Islet precursor cell (in vitro differentiated cells): ENCODE data around the gene FAM3B.
A peak's percentile ranks its signal among the peaks of the same experiment; 100 is the strongest.
"Not testable (repeated sequence)": the region's sequence is repeated elsewhere in the genome, so short reads cannot be mapped to it uniquely, and the experiment has no call there.

Source experiments
- DNase-seq: peaks from one replicate; pipeline ENCODE4 v3.0.0-alpha.2; 2018

Gene FAM3B

GRCh38 chr21:41357546-41357945 is 40.9 kb downstream of the FAM3B start:
- DNase-seq: peak; percentile 34

DNA sequence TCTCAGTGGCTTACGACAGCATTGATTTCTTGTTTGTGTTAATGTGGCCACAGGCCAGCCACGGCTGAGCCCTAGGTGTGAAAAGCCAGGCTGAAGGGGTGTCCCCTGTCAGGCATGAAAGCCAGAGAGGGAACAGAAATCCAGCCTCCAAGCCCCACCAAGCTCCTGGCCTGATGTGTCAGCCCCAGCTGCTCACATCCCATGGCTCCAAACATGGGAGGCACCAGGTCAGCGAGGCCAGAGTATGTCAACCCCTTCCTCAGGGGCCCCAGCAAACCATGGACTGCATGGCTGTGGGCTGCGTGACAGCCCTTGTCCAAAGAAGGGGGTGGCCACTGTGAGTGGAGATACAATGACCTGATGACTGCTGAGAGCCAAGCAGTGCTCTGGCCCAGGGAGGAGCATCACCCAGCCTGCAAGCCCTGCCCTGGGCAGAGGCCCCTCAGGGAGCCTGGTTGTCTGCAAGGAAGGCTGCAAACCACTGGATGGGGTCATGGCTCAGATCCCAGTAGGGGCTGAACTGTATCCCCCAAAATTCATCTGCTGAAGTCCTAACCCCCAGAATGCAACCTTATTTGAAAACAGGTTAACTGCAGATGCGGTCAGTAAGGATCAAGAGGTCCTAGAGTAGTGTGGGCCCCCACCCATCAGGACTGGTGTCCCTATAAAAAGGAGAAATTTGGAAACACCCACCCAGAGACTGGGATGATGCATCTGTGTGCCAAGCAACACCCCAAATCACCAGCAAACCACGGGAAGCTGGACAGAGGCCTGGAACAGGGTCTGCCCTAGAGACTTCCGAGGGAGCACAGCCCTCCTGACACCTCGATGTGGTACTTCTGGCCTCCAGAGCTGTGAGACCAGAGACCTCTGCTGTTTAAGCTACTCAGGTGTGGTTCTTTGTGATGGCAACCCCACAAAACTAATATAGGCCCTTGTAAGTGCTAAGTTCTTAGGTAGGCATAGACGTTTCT is 41.9 kb downstream of the FAM3B start:
- DNase-seq: peak; percentile 32

- peak; percentile 49 for DNase-seq
Measured at GRCh38 chr21:41359286-41359685, 42.7 kb downstream of the FAM3B start.

DNA sequence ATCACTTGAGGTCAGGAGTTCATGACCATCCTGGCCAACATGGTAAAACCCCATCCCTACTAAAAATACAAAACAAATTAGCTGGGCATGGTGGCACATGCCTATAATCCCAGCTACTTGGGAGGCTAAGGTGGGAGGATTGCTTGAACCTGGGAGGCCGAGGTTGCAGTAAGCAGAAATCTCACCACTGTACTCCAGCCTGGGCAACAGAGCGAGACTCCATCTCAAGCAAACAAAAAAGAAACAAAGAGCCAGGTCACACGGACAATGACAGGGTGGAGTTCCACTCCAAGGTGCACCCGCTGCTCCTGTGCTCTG is 43.1 kb downstream of the FAM3B start:
- DNase-seq: not testable (repeated sequence)

DNA sequence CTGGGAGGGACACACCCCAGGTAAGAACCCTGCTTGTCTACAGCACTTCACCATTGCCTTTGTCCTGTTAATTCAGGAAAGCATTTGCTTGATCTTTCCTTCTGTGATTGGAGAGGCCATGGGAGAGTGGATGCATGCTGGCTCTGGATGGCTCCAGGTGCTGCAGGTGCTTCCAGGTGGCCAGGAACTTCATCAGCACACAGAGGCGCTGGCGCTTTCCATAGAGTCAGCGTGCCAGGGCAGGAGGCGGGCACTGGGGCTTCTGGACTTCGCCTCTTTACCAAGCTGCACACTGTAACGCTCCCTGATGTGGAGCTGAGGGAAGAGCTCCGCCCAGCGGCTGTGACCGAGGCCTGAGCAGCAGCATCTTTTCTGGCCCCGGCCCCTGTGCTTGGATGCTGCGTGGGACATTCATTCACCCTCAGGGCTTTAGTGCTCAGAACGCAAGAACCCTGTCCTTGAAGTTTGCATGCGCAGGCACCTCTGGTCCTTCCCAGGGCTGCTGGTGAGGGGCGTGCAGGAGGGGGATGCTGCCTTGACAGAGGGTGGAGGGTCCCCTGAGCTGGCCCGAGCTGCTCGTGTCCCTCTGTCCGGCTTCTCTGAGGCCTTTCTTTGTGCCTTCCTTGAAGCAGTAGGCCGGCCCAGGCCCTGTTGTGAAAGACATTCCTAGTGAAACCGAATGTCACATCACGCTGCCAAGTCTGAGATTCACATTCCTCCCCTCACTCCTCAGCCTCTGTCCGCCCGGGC is 43.6 kb downstream of the FAM3B start:
- DNase-seq: peak; percentile 64

DNA sequence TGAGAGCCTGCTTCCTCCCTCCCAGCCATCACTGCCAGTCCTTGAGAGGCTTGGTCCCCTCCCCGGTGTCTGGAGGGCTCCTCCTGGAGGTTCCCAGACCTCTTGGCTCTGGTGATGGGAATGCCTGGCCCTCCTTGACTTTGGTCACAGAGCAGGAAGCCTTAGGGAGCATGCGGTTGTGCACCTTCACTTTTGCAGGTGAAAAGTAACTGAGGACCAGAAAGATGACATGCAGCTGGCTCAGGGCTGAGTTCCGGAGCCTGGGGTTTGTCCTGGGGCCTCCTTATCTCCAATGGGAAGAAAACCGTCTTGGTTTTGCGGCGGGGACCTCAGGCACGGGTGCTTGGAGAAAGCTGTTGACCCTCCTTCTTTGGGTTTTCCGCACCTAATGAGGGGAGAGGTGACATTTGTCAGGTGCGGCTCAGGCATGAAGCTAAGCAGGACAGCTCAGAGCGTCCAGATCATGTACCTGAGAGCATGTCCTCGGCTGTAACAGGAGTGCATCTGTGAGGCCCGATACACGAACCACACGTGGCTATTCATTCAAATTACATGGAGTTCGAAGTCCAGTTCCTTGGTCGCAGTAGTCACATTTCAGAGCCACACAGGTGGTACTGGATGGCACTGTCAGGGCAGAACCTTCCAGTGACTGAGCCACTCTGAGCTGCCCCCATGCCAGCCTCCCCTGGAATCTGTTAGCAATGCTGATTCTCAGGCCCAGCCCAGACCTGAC is 44.6 kb downstream of the FAM3B start:
- DNase-seq: peak; percentile 44

DNA sequence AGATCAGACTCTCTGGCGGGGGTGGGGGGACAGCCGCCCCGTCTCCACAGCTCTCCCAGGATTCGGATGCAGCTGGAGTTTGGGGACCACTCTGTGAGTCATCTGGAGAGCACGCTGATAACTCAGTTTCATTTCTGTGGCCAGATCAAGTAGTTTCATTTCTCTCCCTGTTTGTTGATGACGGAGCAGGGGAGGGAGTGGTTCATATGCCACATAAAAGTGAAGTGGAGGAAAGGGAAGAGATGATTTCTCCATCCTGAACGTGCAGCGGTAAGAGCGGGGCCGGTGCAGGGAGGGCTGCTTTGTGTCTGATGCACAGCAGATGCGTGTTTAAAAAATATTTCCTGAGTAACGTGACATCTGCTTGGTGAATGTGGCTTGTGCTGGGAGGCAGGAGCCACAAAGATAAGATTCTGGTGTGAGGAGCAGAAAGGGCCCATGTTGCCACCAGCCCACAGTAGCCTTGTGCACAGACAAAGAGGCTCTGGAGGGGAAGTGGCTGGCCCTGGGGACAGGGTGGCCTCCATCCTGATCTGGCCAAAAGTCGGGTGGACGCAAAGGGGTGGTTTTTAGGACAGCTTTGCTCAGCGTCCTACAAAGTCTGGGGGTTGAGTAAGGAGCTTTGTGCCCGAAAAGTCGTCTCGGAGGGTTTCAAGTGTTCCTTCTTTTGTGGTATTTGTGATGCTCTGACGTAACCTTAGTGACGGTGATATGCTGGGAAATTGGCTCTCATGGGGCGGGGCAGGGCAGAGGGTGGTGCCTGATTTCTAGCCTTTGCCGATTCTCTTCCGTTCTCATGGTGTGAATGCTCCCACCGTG is 45.4 kb downstream of the FAM3B start, which contains the start of gene MX2:
TSS of gene MX2 (plus strand) at position 242 of the 819 bp plus-strand sequence. CDS start 14,880 bp downstream, outside the sequence.
- DNase-seq: peak; percentile 37

DNA sequence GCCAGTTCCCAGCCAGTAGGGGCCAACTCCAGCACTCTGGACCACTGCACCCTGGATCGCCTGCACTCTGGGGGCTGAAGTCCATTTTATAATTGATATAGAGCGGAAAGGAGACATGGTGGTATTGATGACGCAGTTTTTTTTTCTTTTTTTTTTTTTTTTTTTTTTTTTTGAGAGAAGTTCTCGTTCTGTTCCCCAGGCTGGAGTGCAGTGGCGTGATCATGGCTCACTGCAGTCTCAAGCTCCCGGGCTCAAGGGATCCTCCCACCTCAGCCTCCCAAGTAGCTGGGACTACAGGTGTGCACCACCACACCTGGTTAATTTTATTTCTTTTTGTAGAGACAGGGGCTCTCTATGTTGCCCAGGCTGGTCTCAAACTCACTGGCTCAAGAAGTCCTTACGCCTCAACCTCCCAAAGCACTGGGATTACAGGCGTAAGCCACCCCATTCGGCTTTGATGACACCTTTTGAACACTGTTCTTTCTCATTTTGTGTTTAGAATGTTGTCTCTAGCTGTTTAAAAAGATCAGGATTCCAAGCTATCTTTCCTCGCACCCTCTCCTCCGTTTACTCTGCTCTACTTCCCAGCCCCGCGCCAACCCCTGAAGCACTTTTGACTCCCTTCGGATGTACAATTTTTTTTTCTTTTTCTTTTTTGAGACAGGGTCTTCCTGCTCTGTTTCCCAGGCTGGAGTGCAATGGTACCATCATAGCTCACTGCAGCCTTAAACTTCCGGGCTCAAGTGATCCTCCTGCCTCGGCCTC is 46.2 kb downstream of the FAM3B start:
- no peak for DNase-seq

DNA sequence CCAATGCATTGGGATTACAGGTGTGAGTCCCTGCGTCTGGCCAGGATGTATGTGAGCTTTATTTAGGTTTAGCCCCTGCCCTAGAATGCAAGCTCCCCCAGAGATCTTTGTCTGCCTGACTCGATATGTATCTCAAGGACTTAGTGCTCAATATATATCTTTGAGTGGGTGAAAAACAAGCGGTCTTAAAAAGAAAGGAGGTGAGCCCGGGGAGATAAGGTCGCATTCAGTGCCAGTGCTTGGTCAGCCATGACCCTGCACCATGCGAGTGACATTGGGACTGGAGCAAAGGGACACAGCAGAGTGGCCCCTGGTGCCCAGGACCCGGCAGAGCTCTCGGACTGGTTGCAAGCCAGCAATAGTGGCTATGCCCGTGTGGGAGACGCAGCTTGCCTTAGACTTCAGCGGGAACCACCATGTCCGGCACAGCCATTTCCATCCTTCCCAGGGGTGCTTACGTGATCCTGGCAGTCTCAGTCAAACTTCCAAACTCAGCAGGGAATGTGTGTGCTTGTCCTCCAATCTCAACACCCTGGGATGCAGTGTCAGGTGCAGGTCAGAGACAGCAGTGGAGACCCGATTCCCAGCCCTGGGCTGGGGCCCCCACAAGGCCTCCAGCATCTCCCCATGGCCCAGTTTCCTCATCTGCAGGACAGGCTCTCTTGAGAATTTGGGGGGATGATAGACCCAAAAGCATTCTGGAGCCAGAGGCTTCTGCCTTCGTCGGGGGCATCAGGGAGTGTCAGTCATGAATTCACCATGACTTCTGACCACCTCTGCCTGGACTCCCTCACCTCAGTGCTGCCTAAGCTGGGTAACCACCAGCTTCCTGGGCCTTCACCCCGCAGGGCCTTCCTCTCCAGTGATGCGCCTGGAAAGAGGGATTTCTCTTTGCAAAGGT is 47.0 kb downstream of the FAM3B start:
- DNase-seq: peak; percentile 37

DNA sequence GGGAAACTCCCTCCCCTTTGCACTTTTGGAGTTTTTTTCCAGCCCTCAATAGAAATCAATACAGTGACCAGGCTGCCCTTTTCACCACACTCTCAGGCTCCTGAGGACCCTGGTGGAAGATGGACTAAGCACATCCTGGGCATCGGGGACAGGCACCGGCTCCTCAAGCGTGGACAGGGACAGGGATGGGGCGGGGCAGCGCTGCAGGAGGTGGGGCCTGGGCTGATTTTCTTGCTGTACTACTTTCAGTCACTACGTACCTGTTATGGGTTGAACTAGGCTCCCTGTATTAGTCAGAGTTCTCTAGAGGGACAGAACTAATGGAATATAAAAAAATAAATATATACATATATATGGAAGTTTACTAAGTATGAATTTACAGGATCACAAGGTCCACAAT is 47.7 kb downstream of the FAM3B start:
- DNase-seq: peak; percentile 45

GRCh38 chr21:41365377-41366107 is 48.9 kb downstream of the FAM3B start:
- DNase-seq: peak; percentile 5

- peak; percentile 75 for DNase-seq
Measured at GRCh38 chr21:41366522-41367151, 50.0 kb downstream of the FAM3B start.

- peak; percentile 7 for DNase-seq
Measured at GRCh38 chr21:41367301-41367944, 50.8 kb downstream of the FAM3B start.

DNA sequence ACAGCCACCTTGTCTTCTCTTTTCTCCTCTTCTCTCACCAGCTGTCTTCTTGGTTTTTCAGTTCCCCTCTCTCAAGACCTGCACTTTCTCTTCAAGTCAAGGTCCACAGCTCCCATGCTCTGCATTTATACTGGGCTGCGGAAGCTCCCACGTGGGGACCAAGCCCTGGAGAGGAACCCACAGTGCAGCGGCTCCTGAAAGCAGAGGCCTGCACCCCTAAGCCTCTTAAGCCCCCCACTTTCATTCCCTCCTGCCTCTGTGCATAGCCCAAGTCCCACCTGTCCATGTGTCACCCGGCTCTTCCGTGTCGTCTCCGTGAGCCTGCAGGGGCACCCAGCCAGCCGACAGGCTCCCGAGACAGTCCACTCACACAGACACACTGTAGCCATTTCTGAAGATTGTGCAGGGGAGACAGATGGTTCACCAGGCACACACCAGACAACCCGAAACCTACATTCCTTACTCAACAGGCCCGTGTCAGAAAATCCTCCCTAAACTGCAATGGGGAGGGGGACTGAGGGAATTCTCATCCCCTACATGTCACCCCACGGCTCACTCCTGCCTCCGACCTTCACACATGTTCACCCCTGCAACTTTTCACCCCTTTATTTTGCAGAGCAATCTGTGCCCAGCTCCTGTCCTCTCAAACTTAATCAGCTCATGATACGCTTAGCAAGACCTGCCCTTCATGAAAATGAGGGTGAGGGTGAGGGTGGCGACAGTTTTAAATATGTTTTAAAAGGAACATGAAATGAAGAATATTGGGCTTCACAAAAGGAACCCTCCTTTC is 51.5 kb downstream of the FAM3B start:
- DNase-seq: peak; percentile 35

- DNase-seq: no peak
Measured at GRCh38 chr21:41368735-41369104, 52.1 kb downstream of the FAM3B start.

- DNase-seq: peak; percentile 78
Measured at GRCh38 chr21:41369105-41369919, 52.7 kb downstream of the FAM3B start.
